ENCODE results near the gene FCRL4.

The FCRL4 gene

DNA sequence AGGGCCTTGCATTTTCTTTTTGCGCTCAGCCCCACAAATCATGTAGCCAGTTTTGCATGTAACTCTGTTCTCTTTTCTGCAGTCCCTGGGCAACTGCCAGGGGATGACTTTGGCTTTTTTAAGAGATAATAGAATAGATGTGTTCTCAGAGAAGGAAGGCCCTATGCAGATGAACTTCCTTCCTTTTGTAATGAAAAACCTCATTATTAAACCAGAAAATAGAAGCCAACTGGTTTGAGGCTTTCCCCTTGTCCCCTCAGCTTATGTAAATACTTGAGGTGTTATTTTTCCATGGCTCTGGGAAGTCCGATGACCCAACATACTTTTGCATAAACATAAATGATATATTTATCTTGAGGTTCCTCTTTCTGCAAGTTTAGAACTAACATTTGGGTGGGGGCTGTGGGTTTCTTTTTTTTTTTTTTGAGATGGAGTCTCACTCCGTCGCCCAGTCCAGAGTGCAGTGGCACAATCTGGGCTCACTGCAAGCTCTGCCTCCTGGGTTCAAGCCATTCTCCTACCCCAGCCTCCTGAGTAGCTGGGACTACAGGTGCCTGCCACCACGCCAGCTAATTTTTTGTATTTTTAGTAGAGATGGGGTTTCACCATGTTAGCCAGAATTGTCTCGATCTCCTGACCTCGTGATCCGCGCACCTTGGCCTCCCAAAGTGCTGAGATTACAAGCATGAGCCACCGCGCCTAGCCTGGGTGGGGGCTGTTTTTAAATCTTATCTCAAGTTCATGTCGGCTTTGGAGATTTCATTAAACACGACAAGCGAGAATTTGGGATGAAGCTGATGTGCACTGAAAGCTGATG lies 31.2 kb downstream of the FCRL4 start:
- DNase-seq, result no peak
- Histone ChIP-seq H3K4me1 (ENCODE audit: low read length) (peaks cover 19% of the 10 kb centered on the region), H3F3A (ENCODE audit: insufficient read depth, low read length) (peaks cover 12% of the 10 kb centered on the region), H3K4me3 (ENCODE audit: low read length) (no peak overlapping the region), H3K4me2 (ENCODE audit: low read depth, low read length) (no peak overlapping the region), H3K9ac (ENCODE audit: low read length) (no peak overlapping the region), H3K9me3 (replicated peaks; ENCODE audit: insufficient read depth, low read length) (no peaks in the 10 kb centered on the region), H3K27ac (ENCODE audit: low read length) (no peak overlapping the region), H3K27me3 (replicated peaks; ENCODE audit: insufficient read depth, low read length) (peaks cover 20% of the 10 kb centered on the region), H3K9me2 (replicated peaks; ENCODE audit: insufficient read depth, low read length) (no peaks in the 10 kb centered on the region), H2AFZ (ENCODE audit: low read length) (no peak overlapping the region), H3K79me2 (ENCODE audit: low read length) (no peaks in the 10 kb centered on the region), H4K20me1 (ENCODE audit: insufficient read depth, low read length) (no peaks in the 10 kb centered on the region), H3K36me3 (replicated peaks; ENCODE audit: insufficient read depth, low read length) (no peaks in the 10 kb centered on the region)
- TF ChIP-seq EZH2 (optimal IDR thresholded peaks at IDR 0.05; ENCODE audit: low read depth, low read length) (no peak), EZH2phosphoT487 (IDR thresholded peaks at IDR 0.05; ENCODE audit: low read length) (no peak)
- TF ChIP-seq, protein P1, sequence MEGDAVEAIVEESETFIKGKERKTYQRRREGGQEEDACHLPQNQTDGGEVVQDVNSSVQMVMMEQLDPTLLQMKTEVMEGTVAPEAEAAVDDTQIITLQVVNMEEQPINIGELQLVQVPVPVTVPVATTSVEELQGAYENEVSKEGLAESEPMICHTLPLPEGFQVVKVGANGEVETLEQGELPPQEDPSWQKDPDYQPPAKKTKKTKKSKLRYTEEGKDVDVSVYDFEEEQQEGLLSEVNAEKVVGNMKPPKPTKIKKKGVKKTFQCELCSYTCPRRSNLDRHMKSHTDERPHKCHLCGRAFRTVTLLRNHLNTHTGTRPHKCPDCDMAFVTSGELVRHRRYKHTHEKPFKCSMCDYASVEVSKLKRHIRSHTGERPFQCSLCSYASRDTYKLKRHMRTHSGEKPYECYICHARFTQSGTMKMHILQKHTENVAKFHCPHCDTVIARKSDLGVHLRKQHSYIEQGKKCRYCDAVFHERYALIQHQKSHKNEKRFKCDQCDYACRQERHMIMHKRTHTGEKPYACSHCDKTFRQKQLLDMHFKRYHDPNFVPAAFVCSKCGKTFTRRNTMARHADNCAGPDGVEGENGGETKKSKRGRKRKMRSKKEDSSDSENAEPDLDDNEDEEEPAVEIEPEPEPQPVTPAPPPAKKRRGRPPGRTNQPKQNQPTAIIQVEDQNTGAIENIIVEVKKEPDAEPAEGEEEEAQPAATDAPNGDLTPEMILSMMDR (IDR thresholded peaks at IDR 0.05; ENCODE audit: low read length), result no peak

DNA sequence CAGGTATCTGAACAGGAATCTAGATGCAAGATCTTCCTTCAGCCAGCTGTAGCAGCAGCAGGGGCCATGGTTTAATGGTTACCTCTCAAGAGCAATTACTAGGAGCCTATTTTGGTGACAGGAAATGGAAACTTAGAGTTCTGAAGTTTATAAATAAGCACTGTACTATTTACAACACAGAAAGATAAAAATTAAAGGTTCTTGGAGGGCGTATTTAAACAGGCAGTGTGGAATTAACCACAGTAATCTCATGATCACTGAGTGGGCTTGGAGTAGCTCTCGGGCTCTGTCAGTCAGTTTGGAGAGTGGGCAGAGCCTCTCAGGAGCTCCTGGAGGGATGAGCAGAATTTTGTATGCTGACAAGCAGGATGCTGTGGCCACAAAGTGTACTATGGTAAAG lies 35.4 kb downstream of the FCRL4 start:
- Histone ChIP-seq H3K4me1 (ENCODE audit: low read length) (peaks cover 22% of the 10 kb centered on the region), H4K20me1 (ENCODE audit: insufficient read depth, low read length) (no peaks in the 10 kb centered on the region), H3K27ac (ENCODE audit: low read length) (no peak overlapping the region; the same call in 1 of the 2 replicates), H3F3A (ENCODE audit: insufficient read depth, low read length) (peaks cover 12% of the 10 kb centered on the region), H3K9me3 (replicated peaks; ENCODE audit: insufficient read depth, low read length) (no peaks in the 10 kb centered on the region), H3K4me2 (ENCODE audit: low read depth, low read length) (peak overlapping the region; percentile 78), H3K27me3 (replicated peaks; ENCODE audit: insufficient read depth, low read length) (peaks cover 27% of the 10 kb centered on the region), H3K36me3 (replicated peaks; ENCODE audit: insufficient read depth, low read length) (no peaks in the 10 kb centered on the region), H3K4me3 (ENCODE audit: low read length) (peak overlapping the region; percentile 22), H3K9me2 (replicated peaks; ENCODE audit: insufficient read depth, low read length) (no peaks in the 10 kb centered on the region), H3K79me2 (ENCODE audit: low read length) (no peaks in the 10 kb centered on the region), H3K9ac (ENCODE audit: low read length) (no peak overlapping the region), H2AFZ (ENCODE audit: low read length) (no peak overlapping the region)
- peak; percentile 87 for DNase-seq
- TF ChIP-seq EZH2 (optimal IDR thresholded peaks at IDR 0.05; ENCODE audit: low read depth, low read length), result no peak
- 0 out of 2 replicates have a peak, but pooled peaks have one; percentile 21 for TF ChIP-seq EZH2phosphoT487 (IDR thresholded peaks at IDR 0.05; ENCODE audit: low read length)

DNA sequence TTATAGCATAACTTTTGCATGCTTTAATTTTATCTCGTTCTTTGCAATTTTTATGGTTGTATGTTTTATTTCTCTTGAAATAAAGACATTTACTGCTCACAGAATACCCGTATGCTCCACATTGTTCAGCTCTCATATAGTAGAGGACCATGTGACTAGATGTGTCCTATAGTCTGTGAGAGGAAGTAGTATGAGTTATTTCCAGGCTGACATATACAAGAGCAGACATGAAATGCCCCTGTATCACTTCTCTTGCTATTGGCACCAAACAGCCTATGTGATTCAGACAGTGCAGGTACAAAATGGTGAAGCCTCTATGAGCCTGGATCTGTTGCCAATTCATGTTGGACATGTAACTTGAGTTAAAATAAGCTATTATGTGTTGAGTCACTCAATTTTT lies 39.8 kb downstream of the FCRL4 start:
- H3K4me3 ChIP-seq (ENCODE audit: low read length), result no peak overlapping the region
- peaks cover 17% of the 10 kb centered on the region for H3K27me3 ChIP-seq (replicated peaks; ENCODE audit: insufficient read depth, low read length)
- H3K4me1 ChIP-seq (ENCODE audit: low read length), result peaks cover 19% of the 10 kb centered on the region
- H3K4me2 ChIP-seq (ENCODE audit: low read depth, low read length), result no peak overlapping the region
- no peak for DNase-seq
- H3F3A ChIP-seq (ENCODE audit: insufficient read depth, low read length), result peaks cover 12% of the 10 kb centered on the region
- H4K20me1 ChIP-seq (ENCODE audit: insufficient read depth, low read length), result no peaks in the 10 kb centered on the region
- no peaks in the 10 kb centered on the region for H3K9me2 ChIP-seq (replicated peaks; ENCODE audit: insufficient read depth, low read length)
- no peaks in the 10 kb centered on the region for H3K79me2 ChIP-seq (ENCODE audit: low read length)
- no peak overlapping the region for H2AFZ ChIP-seq (ENCODE audit: low read length)
- H3K36me3 ChIP-seq (replicated peaks; ENCODE audit: insufficient read depth, low read length), result no peaks in the 10 kb centered on the region
- no peak overlapping the region for H3K27ac ChIP-seq (ENCODE audit: low read length)
- no peaks in the 10 kb centered on the region for H3K9me3 ChIP-seq (replicated peaks; ENCODE audit: insufficient read depth, low read length)
- TF ChIP-seq, protein P1 (IDR thresholded peaks at IDR 0.05; ENCODE audit: low read length), result no peak
- TF ChIP-seq EZH2phosphoT487 (IDR thresholded peaks at IDR 0.05; ENCODE audit: low read length) (no peak), EZH2 (optimal IDR thresholded peaks at IDR 0.05; ENCODE audit: low read depth, low read length) (no peak)
- H3K9ac ChIP-seq (ENCODE audit: low read length), result no peak overlapping the region

Data from MM.1S (cell line).